IPS DF 4.7 (cell line): ENCODE results near the gene KLHL41.
"Not testable (repeated sequence)": the region's sequence is repeated elsewhere in the genome, so short reads cannot be mapped to it uniquely, and the experiment has no call there.

ENCODE experiments used
- DNase-seq: peaks from one replicate; pipeline ENCODE4 v3.0.0-alpha.2; 2013; ENCODE audit warnings: low spot score; ENCODE audit errors: extremely low read depth

Gene KLHL41

DNA sequence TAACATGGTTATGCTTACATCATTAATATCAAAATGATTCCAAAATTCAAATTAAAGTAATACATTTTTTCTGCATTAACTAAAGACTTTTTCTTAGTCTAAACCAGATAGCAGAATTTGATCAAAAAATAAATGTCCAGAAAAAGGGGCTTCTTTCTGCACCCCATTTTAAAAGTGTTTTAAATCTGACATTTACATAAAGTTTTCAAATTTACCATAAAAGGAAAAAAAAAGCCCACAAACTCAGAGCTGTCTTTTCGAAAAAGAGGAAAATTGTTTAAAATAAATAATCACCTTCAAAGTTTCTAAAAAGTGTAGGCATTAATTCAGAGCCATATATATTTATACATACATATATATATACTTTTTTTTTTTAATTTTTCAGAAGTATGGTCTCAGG, 62.7 kb downstream of the KLHL41 start:
- DNase-seq: no peak

DNA sequence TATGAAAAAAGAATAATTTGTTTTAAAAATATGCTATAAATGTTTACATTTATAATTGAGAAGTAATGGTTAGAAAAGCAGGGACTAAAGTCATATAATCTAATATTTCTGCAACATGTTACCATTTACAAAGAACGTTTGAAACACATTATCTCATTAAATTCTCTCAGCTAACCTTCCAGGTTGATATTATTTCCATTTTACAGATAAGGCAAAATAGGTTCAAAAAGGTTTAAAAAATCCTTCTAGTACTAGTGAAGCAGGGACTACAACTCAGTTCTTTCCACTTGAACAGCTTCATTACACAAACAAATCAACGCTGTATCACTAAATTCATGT, 63.3 kb downstream of the KLHL41 start:
- no peak for DNase-seq

DNA sequence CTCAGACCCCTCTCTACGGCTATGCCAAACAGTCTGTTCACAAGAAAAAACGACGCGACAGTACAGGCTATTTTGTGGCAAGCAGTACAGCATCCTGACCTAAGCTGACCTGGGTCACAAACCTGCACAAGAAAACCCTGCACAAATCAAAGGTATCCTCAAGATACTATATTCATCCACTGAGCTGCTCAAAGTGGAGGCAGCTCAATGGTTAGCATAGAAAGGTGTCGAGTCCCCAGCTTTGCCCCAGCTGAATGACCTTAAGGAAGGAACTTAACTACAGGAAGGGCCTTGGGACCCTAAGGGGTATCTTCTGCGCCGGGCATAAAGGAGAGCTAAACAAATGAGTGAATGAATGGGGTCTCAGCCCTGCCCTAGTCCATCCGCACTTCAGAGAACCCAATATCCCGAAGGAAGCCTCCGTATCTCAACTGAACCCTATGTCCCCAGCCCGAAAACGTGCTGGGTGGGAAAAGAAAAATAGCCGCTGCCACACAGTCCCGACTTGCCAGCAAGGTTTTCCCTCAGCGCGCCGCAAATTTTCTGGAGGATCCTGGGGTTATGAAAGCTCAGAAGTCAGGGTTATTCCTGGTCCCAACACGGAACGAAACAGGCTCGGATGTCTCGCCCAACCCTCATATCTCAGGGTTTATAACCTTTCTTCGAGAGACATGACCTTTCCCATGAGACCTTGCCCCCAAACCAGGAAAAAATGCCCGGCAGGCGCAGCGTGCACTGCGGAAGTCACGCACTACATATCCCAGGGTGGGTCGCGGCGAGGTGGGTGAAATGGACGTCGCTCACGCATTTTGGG, 63.9 kb downstream of the KLHL41 start, which contains the start of gene FASTKD1:
FASTKD1 (minus strand) TSS at position 706 of the 814 bp plus-strand sequence. CDS start 1,836 bp downstream, outside the sequence.
- DNase-seq: peak; percentile 74

DNA sequence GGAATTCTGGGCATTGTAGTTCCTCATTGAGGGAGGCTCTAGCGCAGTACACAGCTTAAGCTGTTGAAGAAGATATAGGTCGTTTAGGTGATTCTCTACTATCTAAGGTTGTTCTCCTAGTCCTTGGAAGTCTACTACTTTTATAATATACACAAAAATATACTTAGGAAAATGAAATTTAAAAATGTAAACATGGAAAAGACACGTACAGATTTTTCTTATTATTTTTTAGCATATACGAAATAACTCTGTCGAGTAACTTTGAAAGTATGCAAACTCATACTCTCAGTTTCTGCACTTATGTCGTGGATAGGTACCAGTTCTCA, 64.4 kb downstream of the KLHL41 start:
- DNase-seq: no peak

DNA sequence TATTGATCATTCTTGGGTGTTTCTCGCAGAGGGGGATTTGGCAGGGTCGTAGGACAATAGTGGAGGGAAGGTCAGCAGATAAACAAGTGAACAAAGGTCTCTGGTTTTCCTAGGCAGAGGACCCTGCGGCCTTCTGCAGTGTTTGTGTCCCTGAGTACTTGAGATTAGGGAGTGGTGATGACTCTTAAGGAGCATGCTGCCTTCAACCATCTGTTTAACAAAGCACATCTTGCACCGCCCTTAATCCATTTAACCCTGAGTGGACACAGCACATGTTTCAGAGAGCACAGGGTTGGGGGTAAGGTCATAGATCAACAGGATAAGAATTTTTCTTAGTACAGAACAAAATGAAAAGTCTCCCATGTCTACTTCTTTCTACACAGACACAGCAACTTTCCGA, 65.0 kb downstream of the KLHL41 start:
- DNase-seq: not testable (repeated sequence)

DNA sequence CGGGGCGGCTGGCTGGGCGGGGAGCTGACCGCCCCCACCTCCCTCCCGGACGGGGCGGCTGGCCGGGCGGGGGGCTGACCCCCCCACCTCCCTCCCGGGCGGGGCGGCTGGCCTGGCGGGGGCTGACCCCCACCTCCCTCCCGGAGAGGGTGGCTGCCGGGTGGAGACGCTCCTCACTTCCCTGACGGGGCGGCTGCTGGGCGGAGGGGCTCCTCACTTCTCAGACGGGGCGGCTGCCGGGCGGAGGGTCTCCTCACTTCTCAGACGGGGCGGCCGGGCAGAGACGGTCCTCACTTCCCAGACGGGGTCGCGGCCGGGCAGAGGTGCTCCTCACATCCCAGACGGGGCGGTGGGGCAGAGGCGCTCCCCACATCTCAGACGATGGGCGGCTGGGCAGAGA, 65.8 kb downstream of the KLHL41 start:
- not testable (repeated sequence) for DNase-seq
